K562 (cell line): Measurements from ENCODE around the gene SDHAF3. TPM values are rescaled to one million over a fixed set of nuclear protein-coding genes. Genes with fewer than 3 reads are reported as not detected.
A peak's percentile ranks its signal among the peaks of the same experiment; 100 is the strongest.

Experiments used
- ASH1L ChIP-seq: fragments of 450-650 bp; IDR thresholded peaks from 2 replicates; pipeline ENCODE4 v1.6.1; 2018; ENCODE audit warnings: borderline replicate concordance, mild to moderate bottlenecking, low read depth; ENCODE audit not compliant: partially characterized antibody
- CBX5 ChIP-seq: IDR thresholded peaks from 2 replicates; pipeline ENCODE4 v1.6.1; 2014; ENCODE audit warnings: low read depth, borderline replicate concordance
- CTBP1 ChIP-seq: fragments of 450-650 bp; IDR thresholded peaks from 2 replicates; pipeline ENCODE4 v1.6.1; 2016; ENCODE audit warnings: borderline replicate concordance
- DDX20 ChIP-seq: fragments of 450-650 bp; IDR thresholded peaks from 2 replicates; pipeline ENCODE4 v1.6.1; 2016; ENCODE audit warnings: missing genetic modification characterization, low read depth, mild to moderate bottlenecking, missing compliant biosample characterization, moderate library complexity
- GABPB1 ChIP-seq: sonication (generic); formaldehyde crosslinking; IDR thresholded peaks from 2 replicates; pipeline ENCODE4 v1.8.0; 2022; ENCODE audit warnings: mild to moderate bottlenecking, missing genetic modification reagents
- GTF2A2 ChIP-seq: IDR thresholded peaks from 2 replicates; pipeline ENCODE4 v1.6.1; 2016; ENCODE audit warnings: mild to moderate bottlenecking, missing genetic modification characterization, missing compliant biosample characterization
- HOXB6 ChIP-seq: fragments of 250-450 bp; sonication (Bioruptor Pico); IDR thresholded peaks from 2 replicates; pipeline ENCODE4 v1.5.1; 2022; ENCODE audit warnings: mild to moderate bottlenecking, borderline replicate concordance
- KLF16 ChIP-seq: IDR thresholded peaks from 2 replicates; pipeline ENCODE4 v1.6.1; 2016; ENCODE audit warnings: antibody characterized with exemption
- LEF1 ChIP-seq: fragments of 450-650 bp; IDR thresholded peaks from 2 replicates; pipeline ENCODE4 v1.6.1; 2016; ENCODE audit warnings: mild to moderate bottlenecking
- MEF2A ChIP-seq: IDR thresholded peaks from 2 replicates; pipeline ENCODE4 v1.6.1; 2011; ENCODE audit warnings: low read depth, mild to moderate bottlenecking, low read length, moderate library complexity; ENCODE audit not compliant: control insufficient read depth
- MXI1 ChIP-seq: IDR thresholded peaks from 2 replicates; pipeline ENCODE4 v1.6.1; 2011; ENCODE audit warnings: low read depth, mild to moderate bottlenecking, improper control_type of control experiment, low read length
- NCOA2 ChIP-seq, 2 experiments: fragments of 450-650 bp; IDR thresholded peaks; 2 replicates each; pipeline ENCODE4 v1.6.1; 2018; ENCODE audit warnings: mild to moderate bottlenecking in 2 of 2, moderate library complexity in 1 of 2; ENCODE audit not compliant: partially characterized antibody in 2 of 2
- NCOR1 ChIP-seq: fragments of 450-650 bp; IDR thresholded peaks from 2 replicates; pipeline ENCODE4 v1.6.1; 2016; ENCODE audit warnings: mild to moderate bottlenecking, moderate library complexity
- NFIC ChIP-seq: fragments of 450-650 bp; IDR thresholded peaks from 2 replicates; pipeline ENCODE4 v1.6.1; 2017; ENCODE audit warnings: mild to moderate bottlenecking, inconsistent platforms
- NFRKB ChIP-seq: fragments of 450-650 bp; IDR thresholded peaks from 2 replicates; pipeline ENCODE4 v1.6.1; 2016; ENCODE audit warnings: low read depth
- RBM25 ChIP-seq: fragments of 200-400 bp; formaldehyde crosslinking; IDR thresholded peaks from 2 replicates; pipeline ENCODE4 v1.6.1; 2018; ENCODE audit warnings: low read length, low read depth, moderate library complexity; ENCODE audit not compliant: severe bottlenecking
- SIN3B ChIP-seq: fragments of 450-650 bp; IDR thresholded peaks from 2 replicates; pipeline ENCODE4 v1.6.1; 2017; ENCODE audit warnings: low read depth, mild to moderate bottlenecking, moderate library complexity
- TEAD1 ChIP-seq, 2 experiments: fragments of 450-650 bp in 1 of 2; sonication (generic) in 1 of 2; formaldehyde crosslinking; IDR thresholded peaks; 2 replicates each; pipeline versions ENCODE4 v1.4.0 to v1.8.0; 2020 to 2022; ENCODE audit warnings: mild to moderate bottlenecking in 2 of 2, missing genetic modification reagents in 1 of 2
- TRIM24 ChIP-seq, 2 experiments: fragments of 450-650 bp; IDR thresholded peaks; 2 replicates each; pipeline ENCODE4 v1.6.1; 2016
- ZEB2 ChIP-seq: fragments of 450-650 bp; IDR thresholded peaks from 2 replicates; pipeline ENCODE4 v1.6.1; 2016
- ZNF140 ChIP-seq: fragments of 250-450 bp; sonication (Bioruptor Pico); IDR thresholded peaks from 2 replicates; pipeline ENCODE4 v1.8.0; 2021; ENCODE audit warnings: moderate library complexity, mild to moderate bottlenecking, inconsistent platforms
- ZNF239 ChIP-seq: fragments of 250-450 bp; sonication (Bioruptor Pico); IDR thresholded peaks from 2 replicates; pipeline ENCODE4 v1.4.0; 2020; ENCODE audit warnings: mild to moderate bottlenecking
- ZNF316 ChIP-seq: fragments of 450-650 bp; IDR thresholded peaks from 2 replicates; pipeline ENCODE4 v1.6.1; 2016
- ZNF445 ChIP-seq: fragments of 250-450 bp; sonication (Bioruptor Pico); IDR thresholded peaks from 2 replicates; pipeline ENCODE4 v1.4.0; 2020; ENCODE audit warnings: low read depth, mild to moderate bottlenecking, moderate library complexity
- polyA plus RNA-seq, 8 experiments: library from polyadenylated mRNA; depleted of rRNA in 4 of 8; stranded (reverse) in 5 of 8; unstranded in 3 of 8; fragments of >200 nt; fragmentation: Nextera tagmentation in 2 of 8; fragmentation: Illumina TruSeq in 1 of 8; extraction: Ambion mirVana in 2 of 8; extraction: Trizol in 1 of 8; gene quantifications; 2 replicates each; pipeline versions ENCODE4 v1.2.1 to v1.2.3, GENCODE V29; 2011 to 2014; ENCODE audit warnings: inconsistent platforms in 1 of 8, missing spikeins in 1 of 8
- total RNA-seq, 7 experiments: library from RNA; depleted of rRNA in 6 of 7; stranded (reverse); fragments of >200 nt in 6 of 7; fragmentation: Illumina TruSeq in 2 of 7; extraction: Trizol in 2 of 7; gene quantifications; 2 replicates each; pipeline versions ENCODE4 v1.2.1 to v1.2.3, GENCODE V29; 2011 to 2021; ENCODE audit warnings: low replicate concordance in 1 of 7
- TF ChIP-seq, protein P1 (sequence below): fragments of 200-800 bp; sonication (Bioruptor generic); IDR thresholded peaks from 2 replicates; pipeline ENCODE4 v1.6.1; 2016; ENCODE audit warnings: missing genetic modification characterization, missing compliant biosample characterization
- TF ChIP-seq, protein P2 (sequence below): sonication (generic); formaldehyde crosslinking; IDR thresholded peaks from 2 replicates; pipeline ENCODE4 v1.8.1; 2023; ENCODE audit warnings: mild to moderate bottlenecking, missing genetic modification reagents

Gene SDHAF3
- total and polyA plus RNA-seq, 9 of the 15 experiments (the other 6 are each of a cell fraction or from before 2014, with no cell fraction given), result 51.5 to 403 (median 145) TPM

DNA sequence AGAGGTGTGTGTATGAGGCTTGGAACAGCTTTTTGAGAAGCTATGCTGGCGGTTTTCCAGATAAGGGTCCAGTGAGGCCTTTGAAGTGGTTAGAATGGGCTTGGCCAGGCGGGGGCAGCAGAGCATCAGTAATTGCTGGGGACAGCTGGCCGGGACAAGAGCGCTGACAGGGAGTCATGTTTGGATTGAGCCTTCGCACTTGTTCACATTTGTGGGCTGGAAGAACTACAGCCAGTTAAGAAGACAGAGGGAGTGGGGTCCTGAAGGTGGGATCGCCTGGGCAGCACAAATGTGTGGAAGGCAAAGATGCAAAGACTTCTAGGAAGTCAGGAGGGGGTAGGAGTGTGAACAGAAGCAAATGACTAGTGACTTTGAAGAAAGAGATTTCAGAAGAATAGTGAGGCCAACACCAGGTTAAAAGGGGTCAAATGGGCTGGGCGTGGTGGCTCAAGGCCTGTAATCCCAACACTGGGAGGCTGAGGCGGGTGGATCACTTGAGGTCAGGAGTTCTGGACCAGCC is 12.7 kb upstream of the SDHAF3 start (continued):
- TF ChIP-seq TRIM24 (IDR thresholded peaks at IDR 0.05) (no peak), ASH1L (no peak), GABPB1 (CRISPR knock-in tag) (no peak), CBX5 (peak; percentile 23; the same call in 1 of the 2 replicates), ZNF316 (no peak), NCOR1 (no peak), DDX20 (tag) (no peak), NCOA2 (IDR thresholded peaks at IDR 0.05; ENCODE audit: partially characterized antibody in 2 of 2) (no peak), MXI1 (no peak), ZNF239 (CRISPR knock-in tag) (peak; percentile 16; the same call in 1 of the 2 replicates), NFRKB (no peak), CTBP1 (peak; percentile 38; the same call in 1 of the 2 replicates), HOXB6 (no peak), ZNF445 (CRISPR knock-in tag) (no peak), NFIC (peak; percentile 93), ZEB2 (no peak), SIN3B (no peak), ZNF140 (no peak), KLF16 (0 out of 2 replicates have a peak, but pooled peaks have one; percentile 15), GTF2A2 (tag) (no peak), RBM25 (no peak), LEF1 (peak; percentile 91), TEAD1 (CRISPR knock-in tag; IDR thresholded peaks at IDR 0.05) (no peak), MEF2A (no peak)
- TF ChIP-seq, protein P1, sequence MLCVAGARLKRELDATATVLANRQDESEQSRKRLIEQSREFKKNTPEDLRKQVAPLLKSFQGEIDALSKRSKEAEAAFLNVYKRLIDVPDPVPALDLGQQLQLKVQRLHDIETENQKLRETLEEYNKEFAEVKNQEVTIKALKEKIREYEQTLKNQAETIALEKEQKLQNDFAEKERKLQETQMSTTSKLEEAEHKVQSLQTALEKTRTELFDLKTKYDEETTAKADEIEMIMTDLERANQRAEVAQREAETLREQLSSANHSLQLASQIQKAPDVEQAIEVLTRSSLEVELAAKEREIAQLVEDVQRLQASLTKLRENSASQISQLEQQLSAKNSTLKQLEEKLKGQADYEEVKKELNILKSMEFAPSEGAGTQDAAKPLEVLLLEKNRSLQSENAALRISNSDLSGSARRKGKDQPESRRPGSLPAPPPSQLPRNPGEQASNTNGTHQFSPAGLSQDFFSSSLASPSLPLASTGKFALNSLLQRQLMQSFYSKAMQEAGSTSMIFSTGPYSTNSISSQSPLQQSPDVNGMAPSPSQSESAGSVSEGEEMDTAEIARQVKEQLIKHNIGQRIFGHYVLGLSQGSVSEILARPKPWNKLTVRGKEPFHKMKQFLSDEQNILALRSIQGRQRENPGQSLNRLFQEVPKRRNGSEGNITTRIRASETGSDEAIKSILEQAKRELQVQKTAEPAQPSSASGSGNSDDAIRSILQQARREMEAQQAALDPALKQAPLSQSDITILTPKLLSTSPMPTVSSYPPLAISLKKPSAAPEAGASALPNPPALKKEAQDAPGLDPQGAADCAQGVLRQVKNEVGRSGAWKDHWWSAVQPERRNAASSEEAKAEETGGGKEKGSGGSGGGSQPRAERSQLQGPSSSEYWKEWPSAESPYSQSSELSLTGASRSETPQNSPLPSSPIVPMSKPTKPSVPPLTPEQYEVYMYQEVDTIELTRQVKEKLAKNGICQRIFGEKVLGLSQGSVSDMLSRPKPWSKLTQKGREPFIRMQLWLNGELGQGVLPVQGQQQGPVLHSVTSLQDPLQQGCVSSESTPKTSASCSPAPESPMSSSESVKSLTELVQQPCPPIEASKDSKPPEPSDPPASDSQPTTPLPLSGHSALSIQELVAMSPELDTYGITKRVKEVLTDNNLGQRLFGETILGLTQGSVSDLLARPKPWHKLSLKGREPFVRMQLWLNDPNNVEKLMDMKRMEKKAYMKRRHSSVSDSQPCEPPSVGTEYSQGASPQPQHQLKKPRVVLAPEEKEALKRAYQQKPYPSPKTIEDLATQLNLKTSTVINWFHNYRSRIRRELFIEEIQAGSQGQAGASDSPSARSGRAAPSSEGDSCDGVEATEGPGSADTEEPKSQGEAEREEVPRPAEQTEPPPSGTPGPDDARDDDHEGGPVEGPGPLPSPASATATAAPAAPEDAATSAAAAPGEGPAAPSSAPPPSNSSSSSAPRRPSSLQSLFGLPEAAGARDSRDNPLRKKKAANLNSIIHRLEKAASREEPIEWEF (CRISPR knock-in tag), result no peak
- TF ChIP-seq, protein P2, sequence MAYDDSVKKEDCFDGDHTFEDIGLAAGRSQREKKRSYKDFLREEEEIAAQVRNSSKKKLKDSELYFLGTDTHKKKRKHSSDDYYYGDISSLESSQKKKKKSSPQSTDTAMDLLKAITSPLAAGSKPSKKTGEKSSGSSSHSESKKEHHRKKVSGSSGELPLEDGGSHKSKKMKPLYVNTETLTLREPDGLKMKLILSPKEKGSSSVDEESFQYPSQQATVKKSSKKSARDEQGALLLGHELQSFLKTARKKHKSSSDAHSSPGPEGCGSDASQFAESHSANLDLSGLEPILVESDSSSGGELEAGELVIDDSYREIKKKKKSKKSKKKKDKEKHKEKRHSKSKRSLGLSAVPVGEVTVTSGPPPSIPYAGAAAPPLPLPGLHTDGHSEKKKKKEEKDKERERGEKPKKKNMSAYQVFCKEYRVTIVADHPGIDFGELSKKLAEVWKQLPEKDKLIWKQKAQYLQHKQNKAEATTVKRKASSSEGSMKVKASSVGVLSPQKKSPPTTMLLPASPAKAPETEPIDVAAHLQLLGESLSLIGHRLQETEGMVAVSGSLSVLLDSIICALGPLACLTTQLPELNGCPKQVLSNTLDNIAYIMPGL (CRISPR knock-in tag), result no peak
